ENCODE data around the gene ST13.
A peak's percentile ranks its signal among the peaks of the same experiment; 100 is the strongest.

The ST13 gene

GRCh38 chr22:40856513-40857308, at the start of gene ST13, which contains the start of gene XPNPEP3:
TSS of gene ST13 (minus strand) at chr22:40856639. CDS start at chr22:40856540, 99 bp downstream.
TSS of gene XPNPEP3 (plus strand) at chr22:40857148. CDS start at chr22:40857182, 34 bp downstream.
- peak within 1 kb of the TSS; percentile 96 for H3K4me3 ChIP-seq (ENCODE audit: low read length)
- DNase-seq (ENCODE audit: low read depth), result peak; percentile 96
- TF ChIP-seq CTCF (IDR thresholded peaks at IDR 0.05; ENCODE audit: insufficient read depth, low read depth, low read length, missing control alignments), result peak; percentile 10

- DNase-seq (ENCODE audit: low read depth), result peak; percentile 50
- TF ChIP-seq CTCF (IDR thresholded peaks at IDR 0.05; ENCODE audit: insufficient read depth, low read depth, low read length, missing control alignments), result no peak
- H3K4me3 ChIP-seq (ENCODE audit: low read length), result no peak overlapping the region
Observed at GRCh38 chr22:40904101-40904500, 47.7 kb upstream of the ST13 start.

DNA sequence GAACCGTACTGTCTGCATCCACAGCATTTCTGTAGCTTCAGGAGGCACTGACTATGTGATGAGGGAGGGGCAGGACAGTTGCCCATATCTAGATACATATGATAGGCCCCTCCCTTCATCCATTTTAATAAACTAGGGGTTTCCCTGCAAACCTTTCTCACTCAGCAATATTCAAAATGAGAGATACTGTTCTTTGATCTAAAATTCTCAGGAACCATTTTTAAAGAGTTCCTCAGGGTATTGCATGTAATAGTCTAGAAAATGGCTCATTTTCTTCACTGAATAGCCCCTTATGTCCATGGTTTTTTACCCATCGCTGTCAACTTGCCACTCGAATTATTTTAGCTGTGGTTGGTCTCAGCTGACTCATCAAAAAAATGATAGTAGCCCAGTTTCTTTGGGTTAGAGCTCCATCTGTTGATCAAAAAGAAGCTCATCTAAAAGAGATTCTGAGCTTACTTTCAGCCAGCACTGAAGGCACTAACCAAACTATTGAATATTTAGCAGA, 42.5 kb upstream of the ST13 start:
- peak; percentile 55 for TF ChIP-seq CTCF (IDR thresholded peaks at IDR 0.05; ENCODE audit: insufficient read depth, low read depth, low read length, missing control alignments)
- no peak overlapping the region for H3K4me3 ChIP-seq (ENCODE audit: low read length)
- DNase-seq (ENCODE audit: low read depth), result peak; percentile 65

DNA sequence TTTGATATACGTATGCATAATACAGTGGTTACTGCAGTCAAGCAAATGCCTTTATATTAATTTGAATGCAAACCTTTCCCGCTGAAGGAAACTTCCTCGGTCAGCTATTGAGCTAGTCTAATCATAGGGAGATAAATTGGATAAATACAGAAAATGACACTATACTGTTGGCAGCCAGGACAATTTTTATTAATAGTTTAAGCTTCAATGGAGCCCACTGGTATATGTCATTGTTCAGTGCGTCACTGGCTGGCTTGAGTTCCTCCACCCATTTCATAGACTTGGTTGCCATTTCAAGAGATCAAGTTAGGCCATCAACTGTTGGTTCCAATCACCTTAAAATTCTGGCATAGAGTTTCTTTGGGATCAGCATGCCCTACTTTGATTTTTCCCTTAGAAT, 38.0 kb upstream of the ST13 start:
- no peak for TF ChIP-seq CTCF (IDR thresholded peaks at IDR 0.05; ENCODE audit: insufficient read depth, low read depth, low read length, missing control alignments)
- no peak overlapping the region for H3K4me3 ChIP-seq (ENCODE audit: low read length)
- no peak for DNase-seq (ENCODE audit: low read depth)

GRCh38 chr22:40890881-40891280, 34.4 kb upstream of the ST13 start:
- TF ChIP-seq CTCF (IDR thresholded peaks at IDR 0.05; ENCODE audit: insufficient read depth, low read depth, low read length, missing control alignments), result no peak
- no peak overlapping the region for H3K4me3 ChIP-seq (ENCODE audit: low read length)
- DNase-seq (ENCODE audit: low read depth), result peak; percentile 18

GRCh38 chr22:40889116-40889515, 32.7 kb upstream of the ST13 start:
- peak; percentile 63 for DNase-seq (ENCODE audit: low read depth)
- no peak overlapping the region for H3K4me3 ChIP-seq (ENCODE audit: low read length)
- TF ChIP-seq CTCF (IDR thresholded peaks at IDR 0.05; ENCODE audit: insufficient read depth, low read depth, low read length, missing control alignments), result no peak

Data from epithelial cell of esophagus (primary cell).